HG03066 (cell line): ENCODE results near the gene EFNB3.

Source experiments
- ATAC-seq: cut with Tn5 transposase; IDR thresholded peaks from one replicate; pipeline ENCODE4 v1.9.1; 2021; ENCODE audit warnings: low read depth; ENCODE audit not compliant: unreplicated experiment

Gene EFNB3, protein sequence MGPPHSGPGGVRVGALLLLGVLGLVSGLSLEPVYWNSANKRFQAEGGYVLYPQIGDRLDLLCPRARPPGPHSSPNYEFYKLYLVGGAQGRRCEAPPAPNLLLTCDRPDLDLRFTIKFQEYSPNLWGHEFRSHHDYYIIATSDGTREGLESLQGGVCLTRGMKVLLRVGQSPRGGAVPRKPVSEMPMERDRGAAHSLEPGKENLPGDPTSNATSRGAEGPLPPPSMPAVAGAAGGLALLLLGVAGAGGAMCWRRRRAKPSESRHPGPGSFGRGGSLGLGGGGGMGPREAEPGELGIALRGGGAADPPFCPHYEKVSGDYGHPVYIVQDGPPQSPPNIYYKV

DNA sequence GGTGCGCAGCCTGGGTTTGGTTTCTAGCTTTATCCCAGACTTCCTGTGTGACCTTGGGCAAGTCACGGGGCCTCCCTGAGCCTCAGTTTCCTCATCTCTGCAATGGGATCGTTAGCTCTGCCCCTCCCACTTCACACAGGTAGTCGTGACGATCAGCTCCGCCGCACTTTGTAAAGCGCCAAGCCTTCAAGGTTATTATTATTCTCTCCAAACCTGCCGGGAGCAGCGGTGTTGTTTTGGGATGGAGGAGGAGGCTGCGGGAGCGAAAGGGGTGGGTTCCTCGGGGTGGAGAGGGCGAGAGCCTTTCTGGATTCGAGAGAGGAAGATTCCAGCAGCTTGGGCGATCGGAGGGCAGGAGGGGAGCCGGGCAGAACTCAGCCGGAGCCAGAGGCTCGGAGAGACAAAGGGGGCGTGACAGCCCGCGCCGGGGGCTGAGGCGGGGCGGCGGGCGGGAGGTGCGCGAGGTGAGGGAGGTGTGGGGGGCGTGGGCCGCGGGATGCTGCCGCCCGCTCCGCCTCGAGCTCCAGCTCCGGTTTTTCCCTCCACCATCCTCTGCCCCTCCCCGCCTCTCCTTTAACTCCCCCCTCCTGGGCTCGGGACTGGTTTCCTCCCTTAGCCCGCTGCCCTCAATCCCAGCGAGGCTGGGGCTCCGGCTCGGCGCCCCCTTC lies at the start of gene EFNB3:
TSS of gene EFNB3 (plus strand) at position 602 of the 668 bp plus-strand sequence. CDS start 397 bp downstream, outside the sequence.
- no peak for ATAC-seq

DNA sequence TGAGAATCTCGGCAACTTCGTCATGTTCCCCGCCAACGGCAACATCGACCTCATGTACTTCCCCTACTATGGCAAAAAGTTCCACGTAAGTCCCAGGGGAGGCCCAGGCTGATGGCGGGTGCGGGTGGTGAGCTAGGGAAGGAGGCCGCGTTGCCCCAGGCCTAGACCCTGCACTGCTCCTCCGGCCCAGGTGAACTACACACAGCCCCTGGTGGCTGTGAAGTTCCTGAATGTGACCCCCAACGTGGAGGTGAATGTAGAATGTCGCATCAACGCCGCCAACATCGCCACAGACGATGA lies 49.5 kb upstream of the EFNB3 start:
- ATAC-seq, result no peak

DNA sequence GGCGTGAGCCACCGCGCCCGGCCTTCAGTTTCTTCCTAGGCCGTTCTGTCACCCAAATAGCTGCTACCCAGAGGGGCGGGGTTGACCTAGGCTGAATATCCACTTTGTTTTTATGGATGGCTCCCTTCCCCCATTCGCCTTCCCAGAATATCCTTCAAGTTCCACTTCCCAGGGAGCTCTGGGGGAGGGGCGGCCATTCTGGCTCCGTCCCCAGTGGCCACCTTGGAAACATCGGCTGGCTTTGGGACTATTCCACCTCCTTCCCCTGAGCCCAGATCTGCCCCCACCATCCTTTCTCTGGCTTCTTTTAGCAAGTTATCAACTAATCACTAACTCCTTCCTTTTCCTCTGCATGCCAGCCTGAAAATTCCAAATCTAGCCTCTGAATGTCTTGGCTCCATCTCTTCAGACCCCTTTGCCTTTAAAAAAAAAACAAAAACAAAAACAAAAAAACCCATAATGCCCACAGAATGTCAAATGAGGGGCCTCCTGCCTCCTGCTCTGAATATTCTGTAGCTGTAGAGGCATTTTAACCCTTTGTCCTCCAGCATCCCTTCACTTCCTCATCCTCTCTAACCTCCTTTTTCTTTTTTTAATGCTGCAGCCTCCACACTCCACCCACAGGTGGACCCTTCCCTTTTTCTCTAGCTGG lies 47.9 kb upstream of the EFNB3 start:
- no peak for ATAC-seq

DNA sequence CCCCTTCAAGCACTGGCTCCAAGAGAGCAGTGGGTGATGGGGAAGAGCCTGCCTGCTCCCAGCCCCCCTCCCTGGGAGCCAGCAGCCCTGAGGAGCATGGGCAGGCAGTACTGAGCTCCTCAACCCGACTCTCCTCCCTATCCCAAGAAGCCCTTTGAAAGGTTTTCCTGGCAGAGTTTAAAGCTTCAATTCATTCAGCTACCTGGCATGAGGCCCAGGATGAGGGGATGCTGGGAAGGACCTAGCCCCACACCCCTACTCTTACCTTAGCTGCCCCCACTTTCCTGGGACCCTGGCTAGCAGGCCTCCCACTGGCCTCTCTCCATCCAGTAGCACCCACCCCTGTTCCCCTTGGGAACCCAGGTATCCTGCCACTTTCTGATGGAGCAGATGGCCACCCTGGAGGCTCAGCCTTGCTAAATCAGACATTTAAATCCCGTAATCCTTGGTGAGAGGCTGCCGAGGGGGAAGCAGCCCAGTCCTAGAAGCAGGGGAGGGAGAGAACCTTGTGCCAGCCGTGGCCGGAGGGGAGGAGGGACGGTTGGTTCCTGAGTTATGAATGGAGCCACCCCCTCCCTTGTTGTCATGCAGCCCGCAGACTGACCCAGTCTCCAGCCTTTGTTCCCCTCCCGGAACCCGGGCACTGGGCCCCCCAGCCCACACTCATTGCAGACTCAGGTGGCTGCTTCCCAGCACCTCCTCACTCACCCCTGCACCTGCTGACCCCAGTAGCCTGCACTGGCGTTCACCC lies 37.2 kb upstream of the EFNB3 start:
- ATAC-seq, result no peak

DNA sequence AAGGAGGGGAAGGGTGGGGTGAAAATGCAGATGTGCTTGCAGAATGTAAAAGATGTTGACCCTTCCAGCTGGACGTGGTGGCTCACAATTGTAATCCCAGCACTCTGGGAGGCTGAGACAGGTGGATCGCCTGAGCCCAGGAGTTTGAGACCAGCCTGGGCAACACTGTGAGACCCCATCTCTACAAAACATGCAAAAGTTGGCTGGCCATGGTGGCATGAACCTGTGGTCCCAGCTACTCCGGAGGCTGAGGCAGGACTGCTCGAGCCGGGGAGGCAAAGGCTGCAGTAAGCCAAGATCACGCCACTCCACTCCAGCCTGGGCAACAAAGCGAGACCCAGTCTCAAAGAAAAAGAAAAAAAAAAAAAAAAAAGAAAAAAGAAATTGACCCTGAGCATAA lies 36.5 kb upstream of the EFNB3 start:
- ATAC-seq, result no peak

DNA sequence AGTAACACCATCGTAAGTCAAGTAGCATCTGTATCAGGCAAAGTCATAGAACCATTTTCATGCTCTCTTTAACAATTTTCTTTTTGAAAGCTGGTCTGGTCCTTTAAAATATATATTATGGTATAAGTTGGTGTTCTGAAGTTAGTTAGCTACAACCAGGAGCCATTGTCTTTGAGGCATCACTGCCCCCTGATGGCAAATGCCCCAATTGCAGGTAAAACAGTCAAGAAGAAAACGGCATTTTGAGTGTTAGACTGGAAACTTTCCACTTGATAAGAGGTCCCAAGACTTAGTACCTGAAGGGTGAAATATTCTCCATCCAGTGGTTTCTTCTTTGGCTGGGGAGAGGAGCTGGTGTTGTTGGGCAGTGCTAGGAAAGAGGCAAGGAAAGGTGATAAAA lies 31.8 kb upstream of the EFNB3 start:
- ATAC-seq, result no peak

DNA sequence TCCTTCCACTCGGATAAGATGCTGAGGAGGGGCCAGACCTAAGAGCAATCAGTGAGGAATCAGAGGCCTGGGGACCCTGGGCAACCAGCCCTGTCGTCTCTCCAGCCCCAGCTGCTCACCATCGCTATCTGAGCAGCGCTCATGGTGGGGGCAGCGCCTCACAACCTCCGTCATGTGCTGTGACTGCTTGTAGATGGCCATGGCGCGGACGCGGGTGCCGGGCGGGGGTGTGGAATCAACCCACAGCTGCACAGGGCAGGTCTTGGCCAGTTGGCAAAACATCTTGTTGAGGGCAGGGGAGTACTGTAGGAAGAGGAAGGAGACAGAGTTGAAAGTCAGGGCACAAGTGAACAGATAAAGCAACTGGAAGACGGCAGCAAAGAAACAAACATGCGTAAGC lies 30.1 kb upstream of the EFNB3 start:
- no peak for ATAC-seq

DNA sequence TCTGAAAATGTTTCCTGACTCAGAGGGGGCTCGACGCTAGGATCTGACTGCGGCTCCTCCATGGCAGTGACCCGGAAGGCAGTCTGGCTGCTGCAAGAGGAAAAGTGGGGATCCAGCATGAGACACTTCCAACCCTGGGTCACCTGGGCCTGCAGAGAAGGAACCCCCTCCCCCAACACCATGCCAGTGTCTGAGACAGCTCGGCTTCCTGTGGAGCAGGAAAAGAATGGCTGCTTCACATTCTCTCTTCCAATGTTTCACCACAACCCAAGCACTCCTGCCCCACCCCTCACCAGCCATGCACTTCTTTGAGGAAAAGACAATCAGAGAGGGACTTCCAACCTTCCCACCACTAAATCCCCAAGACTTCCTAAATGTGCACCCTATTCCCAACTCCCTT lies 28.5 kb upstream of the EFNB3 start:
- no peak for ATAC-seq

DNA sequence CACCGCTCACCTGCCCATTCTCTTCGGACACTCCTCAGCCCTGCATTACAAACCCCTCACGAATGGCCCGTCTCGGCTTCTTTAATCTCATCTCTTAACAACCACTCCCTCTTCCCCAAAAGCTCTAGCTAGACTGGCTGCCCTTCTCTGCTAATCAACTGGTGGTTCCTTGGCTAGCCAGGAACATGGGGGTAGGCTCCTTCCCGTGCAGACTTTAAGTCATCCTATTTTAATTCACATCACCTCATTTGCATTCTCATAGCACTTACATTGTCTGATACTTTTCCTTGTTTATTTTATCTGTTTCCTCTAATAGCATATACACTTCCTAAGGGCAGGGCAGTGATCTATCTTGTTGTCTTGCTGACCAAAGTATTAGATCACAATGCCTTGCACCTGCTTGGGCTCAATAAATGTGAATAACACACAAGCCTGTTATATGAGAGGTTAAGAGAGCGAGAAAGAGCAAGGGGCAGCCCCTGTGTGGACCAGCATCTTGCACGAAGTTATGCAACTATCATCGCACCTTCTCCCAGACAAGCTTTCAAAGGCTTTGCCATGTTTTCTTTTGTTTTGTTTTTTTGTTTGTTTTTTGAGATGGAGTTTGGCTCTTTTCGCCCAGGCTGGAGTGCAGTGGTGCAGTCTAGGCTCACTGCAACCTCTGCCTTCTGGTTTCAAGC lies 27.5 kb upstream of the EFNB3 start:
- no peak for ATAC-seq

DNA sequence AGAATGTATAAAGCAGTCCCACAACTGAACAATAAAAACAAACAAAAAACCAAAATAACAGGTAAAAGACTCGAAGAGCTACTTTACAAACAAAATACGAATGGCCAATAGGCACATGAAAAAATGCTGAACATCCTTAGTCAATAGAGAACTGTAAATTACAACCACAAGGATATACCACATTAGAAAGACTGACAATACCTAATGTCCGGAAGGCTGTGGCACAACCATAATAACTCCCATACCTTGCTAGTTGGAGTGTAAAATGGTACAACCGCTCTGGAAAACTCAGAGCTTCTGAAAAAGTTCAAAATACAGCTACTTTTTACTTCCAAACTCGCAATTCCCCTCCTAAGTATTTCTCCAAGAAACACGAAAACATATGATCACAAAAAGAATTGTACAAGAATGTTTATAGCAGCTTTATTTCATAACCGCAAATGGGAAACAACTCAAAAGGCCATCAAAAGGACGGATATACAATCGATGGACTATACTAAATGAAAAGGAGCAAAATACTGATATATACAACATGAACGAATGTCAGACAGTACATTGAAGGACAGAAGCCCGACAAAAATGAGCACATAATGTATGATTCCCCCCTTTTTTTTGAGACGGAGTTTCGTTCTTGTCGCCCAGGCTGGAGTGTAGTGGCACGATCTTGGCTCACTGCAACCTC lies 20.0 kb upstream of the EFNB3 start:
- ATAC-seq, result no peak

DNA sequence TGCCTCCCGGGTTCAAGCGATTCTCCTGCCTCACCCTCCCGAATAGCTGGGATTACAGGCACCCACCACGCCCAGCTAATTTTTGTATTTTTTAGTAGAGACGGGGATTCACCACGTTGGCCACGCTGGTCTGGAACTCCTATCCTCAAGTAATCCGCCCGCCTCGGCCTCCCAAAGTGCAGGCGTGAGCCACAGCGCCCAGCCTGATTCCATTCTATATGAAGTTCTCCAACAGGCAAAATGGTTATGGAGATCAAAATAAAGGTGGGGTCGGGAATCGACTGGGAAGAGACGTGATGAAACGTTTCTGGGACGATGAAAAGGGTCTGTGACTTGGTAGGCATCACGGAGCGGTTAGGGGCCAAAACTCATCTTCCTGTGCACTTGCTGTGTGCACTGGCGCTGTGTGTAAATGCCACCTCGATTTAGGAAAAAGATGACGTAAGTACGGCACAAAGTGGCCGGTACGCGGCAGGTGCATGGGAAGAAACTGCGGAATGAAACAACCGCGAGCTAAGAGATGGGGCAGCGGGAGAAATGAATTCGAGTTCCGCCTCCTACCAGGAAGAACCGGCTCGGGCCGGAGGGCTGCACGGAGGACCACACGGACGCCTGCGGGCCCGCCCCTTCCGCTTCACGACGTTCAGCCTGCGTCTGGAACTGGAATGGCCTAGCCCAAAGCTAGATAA lies 19.3 kb upstream of the EFNB3 start:
- peak; percentile 39 for ATAC-seq

DNA sequence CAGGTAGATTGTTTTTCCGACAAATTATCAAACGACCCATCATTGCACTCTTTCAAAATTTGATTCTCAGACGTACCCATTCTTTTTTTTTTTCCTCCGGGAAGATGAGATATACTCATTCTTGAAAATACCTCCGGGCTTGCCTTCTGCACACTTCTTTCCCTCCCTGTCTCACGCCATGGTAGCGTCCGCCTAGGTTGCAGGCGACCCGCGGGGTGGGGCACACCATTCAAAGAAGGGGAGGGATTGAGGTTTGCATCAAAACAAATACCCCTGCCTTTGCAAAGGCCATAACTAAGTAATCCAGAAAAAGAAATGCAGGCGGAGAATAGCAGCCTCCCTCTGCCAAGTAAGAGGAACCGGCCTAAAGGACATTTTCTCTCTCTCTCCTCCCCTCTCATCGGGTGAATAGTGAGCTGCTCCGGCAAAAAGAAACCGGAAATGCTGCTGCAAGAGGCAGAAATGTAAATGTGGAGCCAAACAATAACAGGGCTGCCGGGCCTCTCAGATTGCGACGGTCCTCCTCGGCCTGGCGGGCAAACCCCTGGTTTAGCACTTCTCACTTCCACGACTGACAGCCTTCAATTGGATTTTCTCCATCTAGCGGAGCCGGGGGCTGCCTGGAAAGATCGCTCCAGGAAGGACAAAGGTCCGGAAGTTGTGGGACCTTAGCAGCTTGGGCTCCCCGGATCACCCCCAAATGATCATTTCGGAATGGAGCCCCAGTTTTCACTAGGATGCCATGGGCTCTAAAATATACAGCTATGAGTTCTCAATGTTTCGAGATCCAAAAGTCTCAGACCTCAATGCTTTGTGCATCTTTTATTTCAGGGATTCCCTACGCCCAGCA lies 18.6 kb upstream of the EFNB3 start:
- ATAC-seq, result peak; percentile 36

DNA sequence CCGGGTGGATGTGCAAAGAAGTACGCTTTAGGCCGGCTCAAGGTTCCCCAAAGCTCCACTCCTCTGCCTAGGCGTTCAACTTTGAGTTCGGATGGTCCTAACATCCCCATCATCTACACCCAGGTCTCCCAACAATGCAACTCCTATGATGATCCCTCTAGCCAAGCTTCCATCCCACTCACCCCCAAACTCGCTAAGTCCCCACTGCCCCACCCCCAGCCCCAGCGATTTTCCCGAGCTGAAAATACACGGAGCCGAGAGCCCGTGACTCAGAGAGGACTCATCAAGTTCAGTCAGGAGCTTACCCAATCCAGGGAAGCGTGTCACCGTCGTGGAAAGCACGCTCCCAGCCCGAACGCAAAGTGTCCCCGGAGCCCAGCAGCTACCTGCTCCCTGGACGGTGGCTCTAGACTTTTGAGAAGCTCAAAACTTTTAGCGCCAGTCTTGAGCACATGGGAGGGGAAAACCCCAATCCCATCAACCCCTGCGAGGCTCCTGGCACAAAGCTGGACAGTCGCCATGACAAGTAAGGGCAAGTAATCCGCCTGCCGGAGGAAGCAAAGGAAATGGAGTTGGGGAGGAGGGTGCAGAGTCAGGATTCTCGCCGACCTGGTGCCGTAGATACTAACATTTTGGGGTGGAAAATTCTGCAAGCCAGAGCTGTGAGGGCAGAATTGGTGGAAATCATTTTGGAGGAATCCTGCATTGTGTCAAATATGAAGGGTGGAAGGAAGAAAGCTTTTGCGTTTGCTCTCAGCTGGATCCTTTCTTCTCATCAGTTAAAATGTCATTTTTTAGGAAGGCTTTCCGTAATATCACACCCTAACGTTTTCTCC lies 17.7 kb upstream of the EFNB3 start, which contains the start of gene TP53:
TSS of gene TP53 (minus strand) at position 419 of the 836 bp plus-strand sequence. CDS start 10,896 bp downstream, outside the sequence.
- no peak for ATAC-seq

DNA sequence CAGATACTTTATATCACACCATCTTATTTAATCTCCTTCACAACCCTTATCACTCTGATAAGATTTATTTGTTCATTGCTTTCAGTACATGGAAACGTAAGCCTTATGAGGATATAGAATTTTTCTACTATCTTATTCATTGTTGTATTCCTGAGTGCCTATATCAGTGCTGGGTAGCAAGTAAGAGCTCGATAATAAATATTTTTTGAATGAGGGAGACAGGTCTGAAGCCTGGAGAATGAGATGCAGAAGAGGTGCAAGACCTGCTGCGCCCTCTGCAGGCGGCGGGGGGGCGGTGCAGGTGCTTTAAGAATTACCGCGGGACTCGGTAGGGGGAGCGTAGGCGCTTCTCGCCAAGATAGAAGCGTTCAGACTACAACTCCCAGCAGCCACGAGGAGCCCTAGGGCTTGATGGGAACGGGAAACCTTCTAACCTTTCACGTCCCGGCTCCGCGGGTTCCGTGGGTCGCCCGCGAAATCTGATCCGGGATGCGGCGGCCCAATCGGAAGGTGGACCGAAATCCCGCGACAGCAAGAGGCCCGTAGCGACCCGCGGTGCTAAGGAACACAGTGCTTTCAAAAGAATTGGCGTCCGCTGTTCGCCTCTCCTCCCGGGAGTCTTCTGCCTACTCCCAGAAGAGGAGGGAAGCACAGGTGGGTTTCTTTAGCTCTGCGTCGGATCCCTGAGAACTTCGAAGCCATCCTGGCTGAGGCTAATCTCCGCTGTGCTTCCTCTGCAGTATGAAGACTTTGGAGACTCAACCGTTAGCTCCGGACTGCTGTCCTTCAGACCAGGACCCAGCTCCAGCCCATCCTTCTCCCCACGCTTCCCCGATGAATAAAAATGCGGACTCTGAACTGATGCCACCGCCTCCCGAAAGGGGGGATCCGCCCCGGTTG lies 16.8 kb upstream of the EFNB3 start, which contains the start of gene WRAP53:
TSS of gene WRAP53 (plus strand) at position 570 of the 900 bp plus-strand sequence. CDS start at position 742, 172 bp downstream.
- peak; percentile 73 for ATAC-seq

DNA sequence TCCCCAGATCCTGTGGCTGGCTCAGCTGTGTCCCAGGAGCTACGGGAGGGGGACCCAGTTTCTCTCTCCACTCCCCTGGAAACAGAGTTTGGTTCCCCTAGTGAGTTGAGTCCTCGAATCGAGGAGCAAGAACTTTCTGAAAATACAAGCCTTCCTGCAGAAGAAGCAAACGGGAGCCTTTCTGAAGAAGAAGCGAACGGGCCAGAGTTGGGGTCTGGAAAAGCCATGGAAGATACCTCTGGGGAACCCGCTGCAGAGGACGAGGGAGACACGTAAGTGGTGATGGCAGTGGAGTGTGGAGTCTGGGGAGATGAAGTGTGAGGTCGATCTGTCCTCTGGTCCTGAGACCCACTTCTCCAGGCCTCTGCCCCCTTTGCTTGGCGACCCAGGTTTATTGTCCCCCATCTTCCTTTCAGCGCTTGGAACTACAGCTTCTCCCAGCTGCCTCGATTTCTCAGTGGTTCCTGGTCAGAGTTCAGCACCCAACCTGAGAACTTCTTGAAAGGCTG lies 16.1 kb upstream of the EFNB3 start:
- no peak for ATAC-seq

DNA sequence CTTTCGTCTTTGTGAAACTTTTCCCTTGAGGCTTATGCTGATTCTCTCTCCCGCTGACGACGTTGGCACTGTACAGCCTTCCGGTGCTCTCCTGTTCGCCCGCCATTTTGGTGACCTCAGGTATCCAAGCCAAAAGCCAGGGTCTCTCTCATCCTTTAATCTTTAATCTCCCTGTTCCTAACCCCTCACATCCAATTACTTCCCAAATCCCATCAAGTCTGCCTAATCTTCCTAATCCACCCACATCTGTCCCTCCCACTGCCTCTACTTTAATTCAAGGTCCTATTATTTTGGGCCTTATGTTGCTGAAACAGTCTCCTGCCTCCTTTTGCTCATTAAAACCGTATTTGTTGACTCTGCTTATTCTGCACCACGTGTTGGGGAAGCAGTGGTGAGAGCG lies 9.4 kb upstream of the EFNB3 start:
- ATAC-seq, result no peak
